ENCODE results near the gene ALPK1.
"Not testable (repeated sequence)": the region's sequence is repeated elsewhere in the genome, so short reads cannot be mapped to it uniquely, and the experiment has no call there.

Gene ALPK1

DNA sequence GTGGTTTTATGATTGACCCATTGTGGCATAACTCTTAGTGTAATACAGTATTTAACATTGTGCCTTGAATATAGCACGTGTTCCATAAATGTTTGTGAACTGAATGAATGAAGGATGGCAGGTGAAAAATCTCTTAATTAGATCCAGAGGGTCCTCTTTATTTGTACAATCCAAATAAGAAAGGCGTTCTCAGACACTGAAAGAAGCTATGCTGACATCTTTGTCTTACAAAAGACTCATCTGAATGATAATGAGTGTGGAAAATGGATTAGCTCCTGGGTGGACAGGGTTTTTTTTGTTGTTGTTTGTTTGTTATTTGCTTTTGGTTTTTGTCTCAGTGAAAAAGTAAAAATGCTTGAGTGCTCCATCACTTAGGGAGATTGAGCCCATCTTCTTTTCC is 156.2 kb downstream of the ALPK1 start:
- H3K4me3 ChIP-seq (replicated peaks in 1 of 2; ENCODE audit: low read depth in 2 of 2, low read length in 2 of 2): no peak overlapping the region
- TF ChIP-seq, protein P1, sequence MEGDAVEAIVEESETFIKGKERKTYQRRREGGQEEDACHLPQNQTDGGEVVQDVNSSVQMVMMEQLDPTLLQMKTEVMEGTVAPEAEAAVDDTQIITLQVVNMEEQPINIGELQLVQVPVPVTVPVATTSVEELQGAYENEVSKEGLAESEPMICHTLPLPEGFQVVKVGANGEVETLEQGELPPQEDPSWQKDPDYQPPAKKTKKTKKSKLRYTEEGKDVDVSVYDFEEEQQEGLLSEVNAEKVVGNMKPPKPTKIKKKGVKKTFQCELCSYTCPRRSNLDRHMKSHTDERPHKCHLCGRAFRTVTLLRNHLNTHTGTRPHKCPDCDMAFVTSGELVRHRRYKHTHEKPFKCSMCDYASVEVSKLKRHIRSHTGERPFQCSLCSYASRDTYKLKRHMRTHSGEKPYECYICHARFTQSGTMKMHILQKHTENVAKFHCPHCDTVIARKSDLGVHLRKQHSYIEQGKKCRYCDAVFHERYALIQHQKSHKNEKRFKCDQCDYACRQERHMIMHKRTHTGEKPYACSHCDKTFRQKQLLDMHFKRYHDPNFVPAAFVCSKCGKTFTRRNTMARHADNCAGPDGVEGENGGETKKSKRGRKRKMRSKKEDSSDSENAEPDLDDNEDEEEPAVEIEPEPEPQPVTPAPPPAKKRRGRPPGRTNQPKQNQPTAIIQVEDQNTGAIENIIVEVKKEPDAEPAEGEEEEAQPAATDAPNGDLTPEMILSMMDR (IDR thresholded peaks at IDR 0.05; ENCODE audit: low read depth, low read length): no peak
- no peak for DNase-seq (ENCODE audit: low read depth in 2 of 2)

DNA sequence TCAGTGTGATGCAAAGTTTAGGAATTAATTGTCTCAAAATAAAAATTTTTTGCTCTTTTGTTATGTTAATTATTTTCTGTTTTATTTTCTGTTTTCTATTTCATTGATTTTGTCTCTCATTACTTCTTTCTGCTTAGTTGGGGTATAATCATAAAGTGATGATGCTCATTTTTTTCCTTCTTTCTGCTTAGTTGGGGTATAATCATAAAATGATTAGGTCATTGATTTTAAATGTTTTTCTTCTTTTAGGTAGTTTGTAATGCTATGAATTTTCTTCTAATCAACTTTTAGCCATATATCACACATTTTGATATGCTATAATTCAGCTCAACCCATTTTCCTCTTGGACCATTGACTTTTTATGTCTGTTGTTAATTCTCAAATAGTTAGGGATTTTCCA is 175.1 kb downstream of the ALPK1 start:
- no peak for DNase-seq (ENCODE audit: low read depth in 2 of 2)
- TF ChIP-seq, protein P1 (IDR thresholded peaks at IDR 0.05; ENCODE audit: low read depth, low read length): no peak
- H3K4me3 ChIP-seq (replicated peaks in 1 of 2; ENCODE audit: low read depth in 2 of 2, low read length in 2 of 2): no peak overlapping the region

DNA sequence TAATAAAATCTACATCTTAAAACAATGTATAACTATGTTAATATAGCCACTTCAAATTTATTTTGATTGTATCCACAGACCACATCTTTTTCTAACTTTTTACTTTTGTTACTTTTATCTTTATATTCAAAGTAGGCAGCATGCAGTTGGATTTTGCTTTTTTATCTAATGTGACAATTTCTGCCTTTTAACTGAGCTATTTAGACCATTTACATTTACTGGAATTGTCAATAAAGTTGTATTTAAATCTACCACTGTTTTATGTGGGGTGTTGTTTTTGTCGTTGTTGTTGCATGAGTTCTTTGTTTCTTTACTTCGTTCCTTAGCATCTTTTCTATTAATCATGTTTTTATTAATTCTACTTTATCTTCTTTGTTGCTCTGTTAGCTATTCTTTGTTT is 176.8 kb downstream of the ALPK1 start:
- no peak overlapping the region for H3K4me3 ChIP-seq (replicated peaks in 1 of 2; ENCODE audit: low read depth in 2 of 2, low read length in 2 of 2)
- TF ChIP-seq, protein P1 (IDR thresholded peaks at IDR 0.05; ENCODE audit: low read depth, low read length): no peak
- no peak for DNase-seq (ENCODE audit: low read depth in 2 of 2)

DNA sequence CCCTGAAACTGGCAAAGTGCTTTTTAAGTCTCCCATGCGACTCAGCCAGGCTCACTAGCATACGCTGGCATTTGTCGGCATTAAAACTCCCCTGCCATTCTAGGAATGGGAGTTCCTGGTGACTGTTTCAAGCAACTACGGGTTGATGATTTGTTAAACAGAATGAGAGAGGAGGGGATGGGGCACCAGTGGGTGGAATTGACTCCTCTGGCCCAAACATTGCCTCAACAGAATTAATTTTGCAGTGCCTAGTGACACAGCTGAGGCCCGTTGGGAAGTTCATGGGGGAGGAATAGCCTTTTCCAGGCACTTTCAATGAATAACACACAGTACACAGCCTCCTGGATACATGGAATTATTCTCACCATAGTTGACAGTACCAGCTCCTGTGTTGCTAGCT is 188.8 kb downstream of the ALPK1 start:
- no peak for DNase-seq (ENCODE audit: low read depth in 2 of 2)
- no peak overlapping the region for H3K4me3 ChIP-seq (replicated peaks in 1 of 2; ENCODE audit: low read depth in 2 of 2, low read length in 2 of 2)
- TF ChIP-seq, protein P1 (IDR thresholded peaks at IDR 0.05; ENCODE audit: low read depth, low read length): no peak

DNA sequence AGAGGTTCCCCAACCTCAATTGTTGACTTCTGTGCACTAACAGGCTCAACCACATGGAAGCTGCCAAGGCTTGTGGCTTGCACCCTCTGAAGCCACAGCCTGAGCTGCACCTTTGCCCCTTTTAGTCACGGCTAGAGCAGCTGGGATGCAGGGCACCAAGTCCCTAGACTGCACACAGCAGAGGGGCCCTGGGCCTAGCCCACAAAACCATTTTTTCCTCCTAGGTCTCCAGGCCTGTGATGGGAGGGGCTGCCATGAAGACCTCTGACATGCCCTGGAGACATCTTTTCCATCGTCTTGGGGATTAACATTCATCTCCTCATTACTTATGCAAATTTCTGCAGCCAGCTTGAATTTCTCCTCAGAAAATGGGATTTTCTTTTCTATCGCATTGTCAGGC is 193.6 kb downstream of the ALPK1 start:
- H3K4me3 ChIP-seq (replicated peaks in 1 of 2; ENCODE audit: low read depth in 2 of 2, low read length in 2 of 2); DNase-seq (ENCODE audit: low read depth in 2 of 2): not testable (repeated sequence)
